T-helper 9 cell (primary cell): Measurements from ENCODE around the gene NOBOX.
"Not testable (repeated sequence)": the region's sequence is repeated elsewhere in the genome, so short reads cannot be mapped to it uniquely, and the experiment has no call there.

Source experiments
- DNase-seq: peaks from one replicate; pipeline ENCODE4 v3.0.0-alpha.2; 2020

Gene NOBOX

DNA sequence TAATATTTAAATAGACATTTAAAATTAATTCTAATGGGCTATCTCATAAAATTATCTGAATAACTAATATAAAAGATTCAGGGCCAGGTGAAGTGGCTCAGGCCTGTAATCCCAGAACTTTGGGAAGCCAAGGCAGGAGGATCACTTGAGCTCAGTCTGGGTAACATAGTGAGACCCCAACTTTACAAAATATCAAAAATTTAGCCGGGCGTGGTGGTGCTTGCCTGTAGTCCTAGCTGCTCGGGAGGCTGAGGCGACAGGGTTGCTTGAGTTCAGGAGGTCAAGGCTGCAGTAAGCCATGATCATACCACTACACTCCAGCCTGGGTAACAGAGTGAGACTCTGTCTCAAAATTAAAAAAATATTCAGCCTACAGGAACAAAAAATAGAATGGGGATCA, 12.5 kb downstream of the NOBOX start:
- no peak for DNase-seq

DNA sequence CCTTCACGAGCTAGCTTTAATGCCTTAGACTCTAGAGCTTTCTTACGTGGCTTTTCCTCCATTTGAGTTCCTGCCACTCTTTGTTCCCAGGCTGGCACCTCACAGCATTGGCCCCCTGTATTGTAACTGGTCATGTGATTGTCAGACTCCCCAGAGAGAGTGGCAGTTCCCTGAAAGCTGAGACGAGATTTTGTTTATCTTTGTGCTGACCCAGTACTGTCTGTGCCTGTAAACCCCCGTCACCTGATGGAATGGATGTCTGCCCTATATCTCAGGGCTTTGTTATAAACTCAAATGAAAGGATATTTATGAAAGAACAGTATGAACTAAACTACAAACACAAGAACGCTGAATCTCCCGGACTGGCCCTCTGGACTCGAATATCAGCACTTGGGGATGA, 13.0 kb downstream of the NOBOX start:
- no peak for DNase-seq

DNA sequence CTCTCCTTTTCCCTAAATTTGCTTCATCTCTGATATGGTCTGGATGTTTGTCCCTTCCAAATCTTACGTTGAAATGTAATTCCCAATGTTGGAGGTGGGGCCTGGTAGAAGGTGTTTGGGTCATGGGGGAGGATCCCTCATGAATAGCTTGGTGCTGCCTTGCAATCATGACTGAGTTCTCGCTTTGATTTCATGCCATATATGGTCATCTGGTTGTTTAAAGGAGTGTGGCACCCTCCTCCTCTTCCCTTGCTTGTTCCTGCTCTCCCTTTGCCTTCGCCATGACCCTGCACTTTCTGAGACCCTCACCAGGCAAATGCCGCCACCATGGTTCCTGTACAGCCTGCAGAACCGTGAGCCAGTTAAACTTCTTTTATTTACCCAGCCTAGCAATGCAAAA, 14.5 kb downstream of the NOBOX start:
- DNase-seq, result no peak

DNA sequence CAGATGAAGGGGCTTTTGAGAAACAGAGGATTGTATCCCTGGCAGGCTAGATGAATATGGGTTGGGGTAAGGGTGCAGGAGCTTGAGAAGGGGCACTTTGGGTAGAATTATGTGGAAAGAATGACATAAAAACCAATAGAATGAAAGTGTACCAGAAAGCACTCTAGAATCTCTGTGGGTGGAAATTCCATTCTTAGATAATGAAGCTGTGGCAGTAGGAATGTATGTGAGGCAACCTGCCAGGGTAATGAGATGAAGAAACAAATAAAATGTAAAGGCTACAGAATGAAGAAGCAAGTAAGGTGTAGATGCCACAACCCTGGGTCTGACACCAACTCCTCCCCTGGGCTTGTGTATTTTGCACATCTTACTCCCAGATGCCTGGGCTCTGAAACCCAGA, 16.8 kb downstream of the NOBOX start:
- no peak for DNase-seq

DNA sequence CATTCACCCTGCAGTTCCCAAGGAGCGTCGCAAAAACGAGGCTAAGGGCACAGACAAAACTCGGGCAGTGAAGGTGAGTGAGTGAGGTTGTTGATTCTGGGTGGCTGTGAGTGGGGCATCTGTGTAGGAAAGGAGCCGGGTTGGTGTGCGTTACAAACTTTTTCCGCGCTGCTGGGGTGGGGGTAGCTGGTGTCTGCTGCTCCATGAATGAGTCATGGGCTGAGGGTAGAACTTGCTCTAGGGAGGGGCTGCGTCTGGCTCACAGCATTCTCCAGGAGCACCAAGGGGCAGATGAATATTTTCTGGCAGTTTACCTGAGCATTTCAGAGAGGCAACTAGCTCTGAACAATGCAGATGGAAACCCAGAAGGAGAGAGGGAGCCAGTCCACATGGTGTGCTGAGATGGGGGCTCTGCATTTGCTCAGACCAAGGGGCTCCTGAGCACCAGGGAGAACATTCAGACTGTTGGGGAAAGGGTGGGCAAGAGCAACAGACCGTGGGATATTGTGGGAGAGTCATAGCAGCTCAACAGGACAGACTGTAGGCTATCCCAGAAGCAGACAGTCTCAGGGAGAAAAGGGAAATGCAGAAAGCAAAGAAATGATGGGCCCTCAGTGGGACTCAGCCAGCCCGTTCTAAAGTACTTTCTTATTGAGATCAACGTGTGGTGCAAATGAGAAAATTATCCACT, 18.8 kb downstream of the NOBOX start:
- no peak for DNase-seq

DNA sequence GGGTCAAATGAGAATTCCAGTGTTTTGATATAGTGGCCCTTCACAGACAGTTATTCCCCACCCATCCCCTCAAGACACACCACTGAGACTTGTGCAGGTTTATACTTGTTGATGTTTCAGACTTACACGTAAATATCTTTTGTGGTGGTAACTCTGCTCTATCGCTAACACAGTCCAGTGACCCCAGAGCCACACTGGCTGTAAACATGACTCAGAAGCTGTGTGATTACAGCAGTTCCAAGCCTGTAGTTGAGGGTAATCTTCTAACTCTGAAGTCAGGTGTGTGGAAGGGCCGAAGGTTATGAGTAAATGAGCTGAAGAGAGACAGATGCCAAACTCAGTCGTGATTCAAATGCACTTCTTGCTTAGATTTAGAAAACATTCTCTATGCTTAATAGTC, 19.4 kb downstream of the NOBOX start:
- no peak for DNase-seq

DNA sequence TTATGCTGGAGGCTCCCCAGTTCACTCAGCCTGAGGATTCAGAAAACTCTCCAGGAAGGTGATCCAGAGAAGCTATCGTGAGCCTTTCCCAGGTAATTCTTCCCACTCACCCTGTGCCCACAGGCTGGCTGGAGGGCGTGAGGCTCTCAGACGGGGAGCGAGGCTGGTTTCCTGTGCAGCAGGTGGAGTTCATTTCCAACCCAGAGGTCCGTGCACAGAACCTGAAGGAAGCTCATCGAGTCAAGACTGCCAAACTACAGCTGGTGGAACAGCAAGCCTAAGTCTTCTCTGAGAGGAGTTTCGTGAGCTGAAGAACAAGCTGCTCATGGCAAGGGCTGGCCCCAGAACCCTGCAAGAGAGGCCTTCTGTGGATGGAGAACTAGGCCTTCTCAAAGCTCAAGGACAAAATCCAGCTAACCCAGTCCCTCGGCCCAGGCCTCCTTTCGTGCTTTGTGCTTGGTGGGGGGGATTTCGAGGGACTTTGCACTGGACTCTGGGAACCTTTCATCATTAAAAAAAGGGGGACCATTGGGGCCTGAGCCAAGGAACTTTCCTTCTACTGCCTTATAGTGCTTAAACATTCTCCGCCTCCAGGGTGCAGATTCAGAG, 23.6 kb downstream of the NOBOX start:
- DNase-seq, result no peak

DNA sequence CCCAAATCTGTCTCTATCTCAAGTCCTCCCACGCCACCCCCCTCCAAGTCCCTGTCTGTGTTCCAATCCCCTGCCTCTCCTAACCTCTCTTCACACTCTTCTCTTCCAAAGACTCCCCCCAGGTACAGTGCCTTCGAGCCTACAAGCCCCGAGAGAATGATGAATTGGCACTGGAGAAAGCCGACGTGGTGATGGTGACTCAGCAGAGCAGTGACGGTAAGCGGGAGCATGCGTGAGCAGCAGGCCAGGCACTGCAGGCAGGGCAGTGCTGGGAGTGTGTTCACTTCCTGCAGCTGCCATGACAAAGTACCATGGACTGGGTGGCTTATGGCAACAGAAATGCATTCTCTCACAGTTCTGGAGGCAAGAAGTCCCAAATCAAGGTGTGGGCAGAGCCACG, 24.8 kb downstream of the NOBOX start:
- no peak for DNase-seq

DNA sequence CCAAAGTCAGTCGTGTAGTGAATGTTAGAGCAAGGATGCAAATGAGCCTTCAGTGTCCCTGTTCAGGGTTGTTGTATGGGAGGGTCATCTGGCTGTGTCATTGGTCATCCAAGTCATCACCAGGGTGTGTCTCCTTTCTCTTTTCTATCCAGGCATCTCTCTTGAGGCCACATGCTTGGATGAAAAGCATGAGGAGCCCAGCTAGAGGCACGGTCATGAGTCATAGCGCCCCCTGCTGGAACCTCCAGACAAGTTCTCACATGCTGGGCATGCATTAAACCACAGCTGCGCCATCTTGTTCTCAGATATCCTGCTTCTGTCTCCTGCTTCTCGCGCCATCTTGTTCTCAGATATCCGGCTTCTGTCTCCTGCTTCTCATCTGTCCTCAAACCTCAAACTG, 34.3 kb downstream of the NOBOX start:
- DNase-seq, result not testable (repeated sequence)

DNA sequence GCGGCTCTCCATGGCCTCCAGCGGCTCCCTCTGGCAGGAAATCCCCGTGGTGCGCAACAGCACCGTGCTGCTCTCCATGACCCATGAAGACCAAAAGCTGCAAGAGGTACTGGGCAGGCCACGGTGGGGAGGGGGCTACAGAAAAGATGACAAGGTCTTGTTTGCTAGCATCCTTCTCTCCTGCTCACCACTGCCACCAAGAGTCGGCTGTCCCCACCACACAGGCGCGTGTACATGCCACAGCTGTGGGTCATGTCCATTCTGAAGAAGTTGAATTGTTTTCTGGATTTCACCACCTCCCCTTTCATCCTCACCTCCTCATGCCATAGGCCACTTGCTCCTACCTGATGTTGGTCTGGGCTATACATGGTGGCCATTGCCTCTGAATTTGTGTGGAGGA, 36.2 kb downstream of the NOBOX start:
- DNase-seq, result not testable (repeated sequence)

DNA sequence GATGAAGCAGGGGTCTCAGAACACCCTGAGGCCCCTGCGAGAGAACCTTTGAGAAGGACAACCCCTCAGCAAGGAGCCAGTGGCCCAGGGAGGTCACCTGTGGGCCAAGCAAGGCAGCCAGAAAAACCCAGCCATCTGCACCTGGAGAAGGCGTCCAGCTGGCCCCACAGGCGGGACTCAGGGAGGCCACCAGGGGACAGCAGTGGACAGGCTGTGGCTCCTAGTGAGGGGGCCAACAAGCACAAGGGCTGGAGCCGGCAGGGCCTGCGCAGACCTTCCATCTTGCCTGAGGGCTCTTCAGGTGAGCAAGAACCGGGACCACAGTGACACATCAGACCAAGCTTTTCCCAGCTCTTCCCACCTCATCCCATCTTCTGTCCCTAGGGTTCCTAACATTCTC, 38.0 kb downstream of the NOBOX start:
- DNase-seq, result not testable (repeated sequence)

DNA sequence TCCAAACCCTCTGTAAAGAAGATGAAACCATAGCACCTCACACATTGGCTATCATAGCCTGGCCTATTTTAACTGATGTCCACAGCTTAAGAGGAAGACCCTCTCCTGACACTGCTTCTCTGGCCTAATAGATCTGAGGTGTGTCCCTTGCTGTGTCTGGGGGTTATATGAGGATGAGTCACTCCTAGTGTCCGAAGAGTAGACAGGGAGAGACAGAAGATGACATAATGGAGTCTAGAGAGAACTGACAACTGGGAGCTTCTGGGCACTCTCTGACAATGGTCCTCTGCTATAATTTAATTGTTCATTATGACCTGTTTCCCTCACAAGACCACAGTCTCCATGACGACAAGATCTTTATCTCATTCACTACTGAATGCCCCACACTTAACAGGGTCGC, 41.4 kb downstream of the NOBOX start:
- DNase-seq, result not testable (repeated sequence)

DNA sequence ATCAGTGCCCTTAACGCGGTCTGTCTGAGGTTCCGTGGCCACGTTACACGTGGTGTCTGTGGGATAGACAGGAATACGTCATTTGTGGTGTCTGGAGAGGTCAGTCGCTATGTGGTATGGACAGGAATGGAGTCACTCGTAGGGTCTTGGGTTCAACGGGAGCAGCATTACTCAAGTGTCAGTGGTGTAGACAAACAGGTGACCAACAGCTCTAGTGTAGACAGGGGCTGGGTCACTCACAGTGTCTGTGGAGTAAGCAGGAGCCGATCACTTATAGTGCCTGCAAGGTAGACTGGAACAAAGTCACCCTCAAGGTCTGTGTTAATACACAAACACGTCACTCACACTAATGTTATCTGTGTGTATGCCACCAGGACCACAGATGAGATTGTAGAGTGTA, 46.6 kb downstream of the NOBOX start:
- not testable (repeated sequence) for DNase-seq

DNA sequence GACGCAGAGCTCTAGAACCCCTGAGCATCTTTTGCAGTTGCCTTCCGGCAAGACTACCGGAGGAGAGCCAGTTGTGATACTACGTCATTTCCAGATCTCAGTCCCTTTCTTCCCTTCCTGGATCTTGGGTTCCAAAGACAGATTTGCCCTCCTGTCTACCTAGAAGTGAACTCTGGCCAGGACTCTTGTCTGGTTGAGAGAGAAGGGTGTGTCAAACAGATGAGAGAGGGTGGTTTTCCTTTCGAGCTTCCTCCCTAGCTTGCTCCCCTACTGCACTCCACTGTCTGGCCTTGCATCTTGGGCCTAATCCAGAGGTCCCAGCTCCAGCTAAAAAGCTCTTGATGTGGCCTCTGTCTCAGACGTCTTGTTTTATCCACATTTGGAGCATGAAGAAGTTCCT, 47.3 kb downstream of the NOBOX start:
- not testable (repeated sequence) for DNase-seq

DNA sequence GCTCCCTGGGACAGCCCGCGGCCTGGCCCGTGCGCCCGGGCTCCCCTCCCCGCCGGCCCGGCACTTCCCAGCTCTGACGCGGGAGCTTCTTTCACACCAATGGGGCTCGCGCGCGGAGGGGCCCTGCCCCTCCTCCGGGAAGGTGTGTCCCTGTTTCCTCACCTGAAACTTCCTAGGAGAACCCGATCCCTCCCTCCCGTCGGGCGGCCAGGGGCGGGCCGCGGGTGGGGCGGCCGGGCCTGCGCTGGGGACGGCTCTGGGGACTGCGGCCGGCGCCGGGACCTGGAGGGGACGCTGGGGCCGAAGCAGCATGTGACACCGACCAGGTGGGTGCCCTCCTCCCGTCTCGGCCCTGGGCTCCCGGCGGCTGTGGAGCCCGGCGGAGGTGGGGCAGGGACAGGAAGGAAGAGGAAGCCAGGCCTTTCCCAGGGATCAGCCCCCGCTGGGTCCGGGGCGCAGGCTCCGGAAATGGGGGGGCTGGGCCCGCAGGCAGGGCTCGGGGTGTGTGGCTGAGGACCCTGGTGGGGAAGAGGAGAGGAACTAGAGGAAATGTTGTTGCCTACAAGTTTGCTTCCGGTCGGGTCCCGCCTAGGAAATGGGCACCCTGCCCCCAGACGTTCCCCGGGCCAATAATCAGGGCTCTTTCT, 48.2 kb downstream of the NOBOX start, which contains the start of gene ARHGEF5:
TSS of gene ARHGEF5 (plus strand) at position 227 of the 647 bp plus-strand sequence. CDS start 7,268 bp downstream, outside the sequence.
- DNase-seq, result not testable (repeated sequence)

DNA sequence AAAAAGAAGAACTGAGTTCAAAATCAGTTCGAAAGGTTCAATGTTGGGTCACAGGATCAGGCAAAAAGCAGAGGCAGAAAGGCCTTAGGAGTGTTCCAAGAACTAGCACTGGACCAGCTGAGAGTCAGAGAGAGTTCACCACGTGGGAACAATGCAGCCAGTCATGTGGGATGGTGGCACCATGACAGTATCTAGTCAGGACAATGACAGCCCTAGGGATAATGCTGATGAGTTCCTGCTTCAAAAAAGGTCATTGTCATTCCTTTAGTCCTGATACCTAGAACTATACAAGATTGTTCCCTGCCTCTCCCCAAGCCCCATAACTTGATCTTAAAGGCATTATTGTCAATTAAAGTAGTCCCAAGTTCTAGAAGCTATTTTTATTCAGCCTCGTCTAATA, 51.8 kb downstream of the NOBOX start:
- DNase-seq, result not testable (repeated sequence)

DNA sequence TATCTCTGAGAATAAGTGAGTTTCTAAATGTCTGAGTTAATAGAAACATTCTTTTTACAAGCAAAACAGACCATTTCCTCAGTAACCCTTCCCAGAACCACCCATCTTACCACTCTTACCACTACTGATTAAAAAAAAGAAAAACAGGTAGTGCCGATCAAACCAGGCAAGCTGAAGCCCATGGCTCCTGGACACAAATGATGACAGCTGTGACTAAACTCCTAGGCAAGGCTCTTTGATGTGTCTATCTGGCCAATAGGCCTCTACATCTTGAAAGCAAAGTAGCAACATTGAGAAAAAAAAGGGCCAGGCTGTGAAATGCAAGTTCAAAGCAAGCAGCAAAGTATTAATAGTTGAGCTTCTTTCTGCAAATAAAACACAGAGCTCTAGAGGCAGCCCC, 54.9 kb downstream of the NOBOX start:
- DNase-seq, result not testable (repeated sequence)
